ENCODE results near the gene MRPS5.

DNA sequence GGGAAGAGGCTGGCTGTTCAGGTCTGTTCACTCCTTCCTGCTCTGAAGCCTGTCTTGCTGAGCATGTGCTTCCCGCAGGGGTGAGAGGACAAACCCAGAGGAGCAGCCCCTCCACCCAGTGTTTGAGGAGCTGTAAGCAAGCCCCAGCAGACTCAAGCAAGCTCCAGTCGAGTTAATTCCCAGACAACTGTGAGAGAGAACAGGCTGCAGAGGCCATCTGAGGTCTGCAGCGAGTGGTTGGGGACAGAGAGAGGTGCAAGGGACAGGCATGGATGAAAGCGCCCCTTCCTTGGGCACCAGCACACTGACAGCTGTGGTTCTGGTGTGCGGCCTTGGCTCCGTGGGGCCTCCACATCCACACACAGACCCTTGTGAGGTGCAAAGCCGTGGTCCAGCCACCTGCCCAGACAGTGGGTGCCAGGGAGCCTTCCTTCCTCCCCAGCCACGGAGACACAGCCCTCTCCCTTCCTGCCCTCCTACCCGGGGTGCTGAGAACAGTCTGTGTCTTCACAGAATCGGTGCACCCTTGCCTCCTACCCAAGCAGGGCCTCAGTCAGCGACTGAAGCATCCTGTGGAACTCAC, 59.9 kb downstream of the MRPS5 start:
- no peak for TF ChIP-seq CTCF (IDR thresholded peaks at IDR 0.05; ENCODE audit: low read length)
- TF ChIP-seq EZH2 (IDR thresholded peaks at IDR 0.05; ENCODE audit: borderline replicate concordance, low read length), result no peak
